ENCODE measurements around the gene IGFBP2.

DNA sequence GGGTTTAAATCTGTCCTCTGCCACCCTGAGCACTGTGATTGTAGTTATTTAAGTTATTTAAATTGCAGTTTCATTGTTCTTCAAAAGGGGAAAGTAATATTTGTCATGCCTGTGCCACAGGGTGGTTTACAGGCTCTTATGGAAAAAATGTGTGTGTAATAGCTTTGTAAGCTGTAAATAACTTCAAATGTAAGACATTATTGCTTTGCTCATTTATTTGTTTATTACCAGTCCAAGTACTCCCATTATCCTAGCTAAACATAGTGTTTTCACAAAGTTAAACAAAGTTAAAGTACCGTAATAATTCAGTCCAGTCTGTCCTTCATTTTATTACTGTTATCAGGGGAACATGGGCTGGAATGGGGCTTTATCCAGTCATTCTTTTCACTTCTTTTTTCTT lies 43.4 kb upstream of the IGFBP2 start:
- TF ChIP-seq, protein P1, sequence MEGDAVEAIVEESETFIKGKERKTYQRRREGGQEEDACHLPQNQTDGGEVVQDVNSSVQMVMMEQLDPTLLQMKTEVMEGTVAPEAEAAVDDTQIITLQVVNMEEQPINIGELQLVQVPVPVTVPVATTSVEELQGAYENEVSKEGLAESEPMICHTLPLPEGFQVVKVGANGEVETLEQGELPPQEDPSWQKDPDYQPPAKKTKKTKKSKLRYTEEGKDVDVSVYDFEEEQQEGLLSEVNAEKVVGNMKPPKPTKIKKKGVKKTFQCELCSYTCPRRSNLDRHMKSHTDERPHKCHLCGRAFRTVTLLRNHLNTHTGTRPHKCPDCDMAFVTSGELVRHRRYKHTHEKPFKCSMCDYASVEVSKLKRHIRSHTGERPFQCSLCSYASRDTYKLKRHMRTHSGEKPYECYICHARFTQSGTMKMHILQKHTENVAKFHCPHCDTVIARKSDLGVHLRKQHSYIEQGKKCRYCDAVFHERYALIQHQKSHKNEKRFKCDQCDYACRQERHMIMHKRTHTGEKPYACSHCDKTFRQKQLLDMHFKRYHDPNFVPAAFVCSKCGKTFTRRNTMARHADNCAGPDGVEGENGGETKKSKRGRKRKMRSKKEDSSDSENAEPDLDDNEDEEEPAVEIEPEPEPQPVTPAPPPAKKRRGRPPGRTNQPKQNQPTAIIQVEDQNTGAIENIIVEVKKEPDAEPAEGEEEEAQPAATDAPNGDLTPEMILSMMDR (IDR thresholded peaks at IDR 0.05) = no peak
- TF ChIP-seq POLR2A (IDR thresholded peaks at IDR 0.05) = no peak

All from esophagus squamous epithelium (tissue), 4 donors.